PC-3 (cell line): ENCODE results near the gene HOMER3.

Experiments
- EZH2 ChIP-seq: fragments of 300-600 bp; sonication (generic); IDR thresholded peaks from one replicate; pipeline ENCODE4 v1.6.1; 2017; ENCODE audit warnings: antibody characterized with exemption, mild to moderate bottlenecking, low read length; ENCODE audit not compliant: unreplicated experiment
- TF ChIP-seq, protein P1 (sequence below): fragments of 300-600 bp; sonication (generic); conservative IDR thresholded peaks from 2 replicates; pipeline ENCODE4 v1.5.1; 2017; ENCODE audit warnings: antibody characterized with exemption, low read depth, mild to moderate bottlenecking, low read length

- TF ChIP-seq, protein P1, sequence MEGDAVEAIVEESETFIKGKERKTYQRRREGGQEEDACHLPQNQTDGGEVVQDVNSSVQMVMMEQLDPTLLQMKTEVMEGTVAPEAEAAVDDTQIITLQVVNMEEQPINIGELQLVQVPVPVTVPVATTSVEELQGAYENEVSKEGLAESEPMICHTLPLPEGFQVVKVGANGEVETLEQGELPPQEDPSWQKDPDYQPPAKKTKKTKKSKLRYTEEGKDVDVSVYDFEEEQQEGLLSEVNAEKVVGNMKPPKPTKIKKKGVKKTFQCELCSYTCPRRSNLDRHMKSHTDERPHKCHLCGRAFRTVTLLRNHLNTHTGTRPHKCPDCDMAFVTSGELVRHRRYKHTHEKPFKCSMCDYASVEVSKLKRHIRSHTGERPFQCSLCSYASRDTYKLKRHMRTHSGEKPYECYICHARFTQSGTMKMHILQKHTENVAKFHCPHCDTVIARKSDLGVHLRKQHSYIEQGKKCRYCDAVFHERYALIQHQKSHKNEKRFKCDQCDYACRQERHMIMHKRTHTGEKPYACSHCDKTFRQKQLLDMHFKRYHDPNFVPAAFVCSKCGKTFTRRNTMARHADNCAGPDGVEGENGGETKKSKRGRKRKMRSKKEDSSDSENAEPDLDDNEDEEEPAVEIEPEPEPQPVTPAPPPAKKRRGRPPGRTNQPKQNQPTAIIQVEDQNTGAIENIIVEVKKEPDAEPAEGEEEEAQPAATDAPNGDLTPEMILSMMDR = no peak
- TF ChIP-seq EZH2 = no peak
These were observed 16.3 kb downstream of the HOMER3 start for GRCh38 chr19:18924684-18925213.
